IgD-negative memory B cell (primary cell): ENCODE data around the gene PGRMC2. TPM values are rescaled to one million over a fixed set of nuclear protein-coding genes. Genes with fewer than 3 reads are reported as not detected.

ENCODE experiments used
- H3K27ac Mint-ChIP-seq, 3 donors: one replicate each; pipeline ENCODE4 v1.8.0; 2020 to 2022; ENCODE audit warnings: mild to moderate bottlenecking in 3 of 3, mixed read lengths in 3 of 3, moderate library complexity in 1 of 3
- H3K27me3 Mint-ChIP-seq: one replicate; pipeline ENCODE4 v1.8.0; 2021; ENCODE audit warnings: mixed read lengths
- H3K36me3 Mint-ChIP-seq: one replicate; pipeline ENCODE4 v1.8.0; 2020; ENCODE audit warnings: mild to moderate bottlenecking, mixed read lengths
- H3K4me1 Mint-ChIP-seq, 3 donors: one replicate each; pipeline ENCODE4 v1.8.0; 2020 to 2022; ENCODE audit warnings: mixed read lengths in 3 of 3, mild to moderate bottlenecking in 1 of 3
- H3K4me3 Mint-ChIP-seq, 4 donors: one replicate each; pipeline ENCODE4 v1.8.0; 2020 to 2022; ENCODE audit warnings: mild to moderate bottlenecking in 4 of 4, mixed read lengths in 4 of 4, moderate library complexity in 3 of 4
- H3K9me3 Mint-ChIP-seq, 3 donors: one replicate each; pipeline ENCODE4 v1.8.0; 2020 to 2021; ENCODE audit warnings: mixed read lengths in 3 of 3, mild to moderate bottlenecking in 1 of 3
- polyA plus RNA-seq: library from polyadenylated mRNA; unstranded; fragments of 300-500 nt; fragmentation: Illumina TruSeq; gene quantifications from one replicate; pipeline ENCODE4 v1.2.3, GENCODE V29; 2021

PGRMC2 gene
- polyA plus RNA-seq, 1 donor from 2014 or later, result 16.6 TPM

- Mint-ChIP-seq H3K4me1 (peaks cover 0 to 4% (median 3%) of the 10 kb centered on the region in 3 donors), H3K27ac (no peak overlapping the region), H3K9me3 (no peaks in the 10 kb centered on the region), H3K4me3 (no peak overlapping the region), H3K27me3 (no peaks in the 10 kb centered on the region), H3K36me3 (peaks cover 7% of the 10 kb centered on the region)
Observed at GRCh38 chr4:128309585-128309984, 22.0 kb upstream of the PGRMC2 start.

- H3K9me3 Mint-ChIP-seq, result no peaks in the 10 kb centered on the region
- H3K36me3 Mint-ChIP-seq, result peaks cover 8% of the 10 kb centered on the region
- H3K4me3 Mint-ChIP-seq, result no peak overlapping the region
- H3K4me1 Mint-ChIP-seq, result peaks cover 0 to 4% (median 3%) of the 10 kb centered on the region in 3 donors
- no peak overlapping the region for H3K27ac Mint-ChIP-seq
- no peaks in the 10 kb centered on the region for H3K27me3 Mint-ChIP-seq
Observed at GRCh38 chr4:128308986-128309385, 21.4 kb upstream of the PGRMC2 start.

- no peak overlapping the region for H3K4me3 Mint-ChIP-seq
- no peak overlapping the region for H3K27ac Mint-ChIP-seq
Observed at GRCh38 chr4:128307123-128307571, 19.5 kb upstream of the PGRMC2 start.

GRCh38 chr4:128305942-128306341, 18.3 kb upstream of the PGRMC2 start:
- no peaks in the 10 kb centered on the region for H3K27me3 Mint-ChIP-seq
- H3K4me1 Mint-ChIP-seq, result peaks cover 0 to 4% (median 3%) of the 10 kb centered on the region in 3 donors
- peaks cover 9% of the 10 kb centered on the region for H3K36me3 Mint-ChIP-seq
- H3K9me3 Mint-ChIP-seq, result no peaks in the 10 kb centered on the region
- H3K4me3 Mint-ChIP-seq, result no peak overlapping the region
- H3K27ac Mint-ChIP-seq, result no peak overlapping the region

More at GRCh38 chr4:128307123-128307571, 19.5 kb upstream of the PGRMC2 start:
- Mint-ChIP-seq H3K27me3 (no peaks in the 10 kb centered on the region), H3K4me1 (peaks cover 0 to 4% (median 3%) of the 10 kb centered on the region in 3 donors), H3K9me3 (no peaks in the 10 kb centered on the region), H3K36me3 (peaks cover 9% of the 10 kb centered on the region)

GRCh38 chr4:128303986-128304385, 16.4 kb upstream of the PGRMC2 start:
- H3K36me3 Mint-ChIP-seq, result peaks cover 15% of the 10 kb centered on the region
- no peaks in the 10 kb centered on the region for H3K9me3 Mint-ChIP-seq
- peaks cover 0 to 5% (median 3%) of the 10 kb centered on the region in 3 donors for H3K4me1 Mint-ChIP-seq
- peak overlapping the region in 1 of 3 donors; percentile 42 for H3K27ac Mint-ChIP-seq
- H3K27me3 Mint-ChIP-seq, result no peaks in the 10 kb centered on the region
- no peak overlapping the region for H3K4me3 Mint-ChIP-seq

- H3K36me3 Mint-ChIP-seq, result peaks cover 16% of the 10 kb centered on the region
- no peak overlapping the region for H3K27ac Mint-ChIP-seq
- H3K4me3 Mint-ChIP-seq, result no peak overlapping the region
- H3K9me3 Mint-ChIP-seq, result no peaks in the 10 kb centered on the region
- H3K27me3 Mint-ChIP-seq, result no peaks in the 10 kb centered on the region
- H3K4me1 Mint-ChIP-seq, result peaks cover 0 to 5% (median 3%) of the 10 kb centered on the region in 3 donors
Observed at GRCh38 chr4:128303405-128303785, 15.8 kb upstream of the PGRMC2 start.

- Mint-ChIP-seq H3K9me3 (no peaks in the 10 kb centered on the region), H3K27ac (no peak overlapping the region), H3K36me3 (peaks cover 17% of the 10 kb centered on the region), H3K4me1 (peaks cover 0 to 1% (median 0%) of the 10 kb centered on the region in 3 donors), H3K4me3 (no peak overlapping the region), H3K27me3 (no peaks in the 10 kb centered on the region)
Observed at GRCh38 chr4:128301979-128302378, 14.4 kb upstream of the PGRMC2 start.

GRCh38 chr4:128299848-128300247, 12.2 kb upstream of the PGRMC2 start:
- Mint-ChIP-seq H3K27ac (no peak overlapping the region), H3K4me3 (no peak overlapping the region), H3K9me3 (no peaks in the 10 kb centered on the region), H3K4me1 (peaks cover 0 to 1% (median 0%) of the 10 kb centered on the region in 3 donors), H3K36me3 (peaks cover 15% of the 10 kb centered on the region), H3K27me3 (no peaks in the 10 kb centered on the region)

- H3K27ac Mint-ChIP-seq, result no peak overlapping the region
- peaks cover 0 to 1% (median 0%) of the 10 kb centered on the region in 3 donors for H3K4me1 Mint-ChIP-seq
- peaks cover 13% of the 10 kb centered on the region for H3K36me3 Mint-ChIP-seq
- no peak overlapping the region for H3K4me3 Mint-ChIP-seq
- H3K27me3 Mint-ChIP-seq, result no peaks in the 10 kb centered on the region
- no peaks in the 10 kb centered on the region for H3K9me3 Mint-ChIP-seq
Observed at GRCh38 chr4:128298852-128299251, 11.2 kb upstream of the PGRMC2 start.

- Mint-ChIP-seq H3K27me3 (no peaks in the 10 kb centered on the region), H3K27ac (no peak overlapping the region), H3K4me1 (peaks cover 0 to 1% (median 0%) of the 10 kb centered on the region in 3 donors), H3K4me3 (no peak overlapping the region), H3K36me3 (peaks cover 13% of the 10 kb centered on the region), H3K9me3 (no peaks in the 10 kb centered on the region)
Observed at GRCh38 chr4:128298146-128298758, 10.6 kb upstream of the PGRMC2 start.

GRCh38 chr4:128295255-128295654, 7.6 kb upstream of the PGRMC2 start:
- Mint-ChIP-seq H3K4me1 (peaks cover 0 to 1% (median 0%) of the 10 kb centered on the region in 3 donors), H3K36me3 (peaks cover 11% of the 10 kb centered on the region), H3K27ac (no peak overlapping the region), H3K9me3 (no peaks in the 10 kb centered on the region), H3K4me3 (no peak overlapping the region), H3K27me3 (no peaks in the 10 kb centered on the region)

- Mint-ChIP-seq H3K9me3 (no peaks in the 10 kb centered on the region), H3K4me3 (no peak overlapping the region), H3K4me1 (peaks cover 0 to 2% (median 0%) of the 10 kb centered on the region in 3 donors), H3K27me3 (no peaks in the 10 kb centered on the region), H3K27ac (no peak overlapping the region), H3K36me3 (peaks cover 7% of the 10 kb centered on the region)
Observed at GRCh38 chr4:128294464-128294863, 6.9 kb upstream of the PGRMC2 start.

- no peaks in the 10 kb centered on the region for H3K36me3 Mint-ChIP-seq
- H3K4me3 Mint-ChIP-seq, result no peak overlapping the region
- H3K4me1 Mint-ChIP-seq, result peaks cover 4 to 6% (median 5%) of the 10 kb centered on the region in 3 donors
- no peaks in the 10 kb centered on the region for H3K9me3 Mint-ChIP-seq
- H3K27ac Mint-ChIP-seq, result no peak overlapping the region
- H3K27me3 Mint-ChIP-seq, result no peaks in the 10 kb centered on the region
Observed at GRCh38 chr4:128292349-128292748, 4.7 kb upstream of the PGRMC2 start.

- H3K27ac Mint-ChIP-seq, result no peak overlapping the region
- no peaks in the 10 kb centered on the region for H3K27me3 Mint-ChIP-seq
Observed at GRCh38 chr4:128291096-128291495, 3.5 kb upstream of the PGRMC2 start.

GRCh38 chr4:128290526-128290925, 2.9 kb upstream of the PGRMC2 start:
- Mint-ChIP-seq H3K9me3 (no peaks in the 10 kb centered on the region), H3K27ac (no peak overlapping the region), H3K4me3 (peak overlapping the region in 1 of 4 donors; percentile 14)

More at GRCh38 chr4:128291096-128291495, 3.5 kb upstream of the PGRMC2 start:
- H3K4me1 Mint-ChIP-seq, result peaks cover 10 to 13% (median 11%) of the 10 kb centered on the region in 3 donors
- H3K9me3 Mint-ChIP-seq, result no peaks in the 10 kb centered on the region
- H3K4me3 Mint-ChIP-seq, result peak overlapping the region in 2 of 4 donors; percentile 0 to 14
- peaks cover 3% of the 10 kb centered on the region for H3K36me3 Mint-ChIP-seq

More at GRCh38 chr4:128290526-128290925, 2.9 kb upstream of the PGRMC2 start:
- no peaks in the 10 kb centered on the region for H3K27me3 Mint-ChIP-seq
- H3K4me1 Mint-ChIP-seq, result peaks cover 15 to 16% (median 15%) of the 10 kb centered on the region in 3 donors
- peaks cover 3% of the 10 kb centered on the region for H3K36me3 Mint-ChIP-seq
